Pulmonary artery endothelial cell (primary cell): ENCODE results near the gene IL10. TPM values are rescaled to one million over a fixed set of nuclear protein-coding genes. Genes with fewer than 3 reads are reported as not detected.

Source experiments
- DNase-seq: peaks from one replicate; pipeline ENCODE4 v3.0.0-alpha.2; 2011; ENCODE audit warnings: low read depth, low spot score
- total RNA-seq: library from RNA; depleted of rRNA; stranded (reverse); fragments of >200 nt; gene quantifications from 2 replicates; pipeline ENCODE4 v1.2.3, GENCODE V29; 2014

The IL10 gene
- total RNA-seq, 1 donor from 2014 or later, result not detected

DNA sequence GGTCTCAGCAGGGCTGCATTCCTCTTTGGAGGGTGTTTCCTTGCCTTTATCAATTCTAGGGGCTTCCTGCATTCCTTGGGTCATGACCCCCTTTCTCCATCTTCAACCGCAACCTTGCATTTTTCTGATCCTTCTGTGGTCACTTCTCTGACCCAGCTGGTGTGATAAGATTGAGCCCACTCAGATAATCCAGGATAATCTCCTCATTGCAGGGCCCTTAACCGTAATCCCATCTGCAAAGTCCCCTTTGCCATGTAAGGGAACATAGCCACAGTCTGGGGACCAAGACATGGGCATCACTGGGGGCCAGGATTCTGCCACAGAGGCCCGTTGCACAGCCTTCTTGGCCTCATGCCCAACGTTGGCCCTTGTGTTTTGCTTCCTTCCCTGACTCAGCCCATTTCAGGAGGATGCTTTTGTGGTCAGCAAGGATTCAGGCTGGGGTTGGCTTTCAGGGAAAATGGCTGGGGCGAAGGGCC lies 36.7 kb downstream of the IL10 start:
- no peak for DNase-seq

DNA sequence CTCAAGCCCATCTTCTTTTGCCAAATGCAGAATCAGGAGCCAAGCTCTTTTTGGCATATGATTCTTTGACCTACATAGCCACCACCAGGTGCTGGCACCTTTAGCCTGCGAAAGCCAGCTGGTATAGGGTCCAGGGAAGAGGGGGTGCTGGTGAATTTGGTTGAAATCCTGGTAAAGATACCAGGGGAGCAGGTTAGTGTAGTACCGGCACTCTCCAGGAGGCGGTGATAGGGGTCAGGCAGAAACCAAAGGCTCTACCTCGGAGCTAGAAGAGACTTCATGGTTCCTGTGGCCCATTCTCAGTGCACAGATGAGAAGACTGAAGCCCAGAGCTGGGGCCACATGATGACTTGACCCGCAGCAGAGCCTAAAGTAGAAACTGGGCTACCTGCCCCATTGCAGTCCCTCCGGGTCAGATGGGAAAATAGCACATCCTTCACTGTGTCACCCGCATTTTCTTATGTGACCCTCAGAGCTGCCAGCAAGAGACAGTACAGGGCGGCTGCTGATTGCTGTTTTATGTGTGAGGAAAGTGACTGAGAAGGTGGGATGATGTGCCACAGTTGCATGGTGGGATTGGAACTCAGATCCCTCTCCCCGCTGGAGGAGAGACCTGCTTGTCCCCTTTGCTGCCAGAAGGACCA lies 37.7 kb downstream of the IL10 start:
- DNase-seq, result no peak

DNA sequence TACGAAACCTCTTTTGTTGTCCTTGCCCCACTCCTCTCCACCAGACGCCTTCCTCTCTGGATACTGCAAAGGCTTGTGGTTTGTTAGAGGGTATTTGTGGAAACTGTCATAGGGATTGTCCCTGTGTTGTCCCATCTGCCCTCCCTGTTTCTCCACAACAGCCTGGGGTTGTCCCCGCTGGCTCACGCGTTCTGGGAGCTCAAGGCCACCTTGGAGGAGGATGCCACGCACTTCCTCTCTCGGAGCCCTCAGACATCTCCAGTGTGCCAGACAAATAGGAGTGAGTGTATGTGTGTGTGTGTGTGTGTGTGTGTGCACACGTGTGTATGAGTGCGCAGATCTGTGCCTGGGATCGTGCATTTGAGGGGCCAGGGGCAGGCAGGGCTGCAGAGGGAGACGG lies 39.3 kb downstream of the IL10 start:
- no peak for DNase-seq

DNA sequence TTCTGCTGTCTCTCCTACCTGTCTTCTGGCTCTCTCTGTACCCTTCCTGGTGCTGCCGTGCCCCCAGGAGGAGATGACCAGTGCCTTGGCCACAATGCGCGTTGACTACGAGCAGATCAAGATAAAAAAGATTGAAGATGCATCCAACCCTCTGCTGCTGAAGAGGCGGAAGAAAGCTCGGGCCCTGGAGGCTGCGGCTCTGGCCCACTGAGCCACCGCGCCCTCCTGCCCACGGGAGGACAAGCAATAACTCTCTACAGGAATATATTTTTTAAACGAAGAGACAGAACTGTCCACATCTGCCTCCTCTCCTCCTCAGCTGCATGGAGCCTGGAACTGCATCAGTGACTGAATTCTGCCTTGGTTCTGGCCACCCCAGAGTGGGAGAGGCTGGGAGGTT lies 39.8 kb downstream of the IL10 start:
- DNase-seq, result no peak

DNA sequence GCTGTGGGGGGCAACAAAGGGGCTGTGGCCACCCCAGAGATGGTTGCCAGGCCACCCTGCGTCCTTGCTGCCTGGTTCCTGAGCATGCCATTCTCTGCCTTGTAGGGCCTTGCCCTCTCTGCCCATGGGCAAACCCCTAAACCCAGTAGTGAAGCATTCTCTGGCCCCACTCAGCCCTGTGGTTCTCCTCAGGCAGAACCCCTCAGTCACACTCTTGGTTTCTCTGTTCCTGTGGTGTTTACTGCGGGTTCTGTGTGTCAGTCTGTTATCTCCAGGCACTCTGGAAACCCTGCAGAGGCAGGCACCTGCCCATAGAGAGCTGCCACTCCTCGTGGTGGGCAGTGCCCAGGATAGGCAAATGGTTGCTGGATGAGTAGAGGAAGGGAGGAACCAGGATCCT lies 42.8 kb downstream of the IL10 start:
- DNase-seq, result no peak

DNA sequence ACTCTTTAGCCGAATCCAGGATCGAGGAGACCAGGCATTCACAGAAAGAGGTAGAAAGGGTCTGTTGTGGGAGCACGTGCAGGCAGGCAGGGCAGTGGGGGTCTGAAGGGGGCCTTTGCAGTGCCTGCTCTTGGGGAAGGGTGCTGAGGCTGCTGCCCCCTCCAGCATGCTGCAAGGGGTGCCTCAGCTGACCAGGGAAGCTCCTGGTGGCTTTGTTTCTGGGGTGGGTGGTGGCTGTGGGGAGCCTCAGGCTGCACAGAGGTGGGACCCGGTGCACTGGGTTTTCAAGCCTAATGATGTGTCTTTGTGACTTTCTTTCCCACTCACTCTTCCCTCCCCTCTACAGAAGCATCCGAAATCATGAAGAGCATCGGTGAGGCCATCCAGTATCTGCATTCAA lies 43.2 kb downstream of the IL10 start:
- DNase-seq, result no peak

DNA sequence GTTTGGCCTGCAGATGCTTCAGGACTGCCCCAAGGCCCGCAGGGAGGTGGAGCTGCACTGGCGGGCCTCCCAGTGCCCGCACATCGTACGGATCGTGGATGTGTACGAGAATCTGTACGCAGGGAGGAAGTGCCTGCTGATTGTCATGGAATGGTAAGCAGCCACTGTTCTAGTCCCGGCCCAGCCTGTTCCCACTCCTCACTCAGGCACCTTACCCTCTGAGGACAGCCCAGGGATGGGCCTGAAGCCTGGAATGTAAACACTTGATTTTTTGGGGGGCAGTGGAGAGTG lies 43.7 kb downstream of the IL10 start:
- no peak for DNase-seq

DNA sequence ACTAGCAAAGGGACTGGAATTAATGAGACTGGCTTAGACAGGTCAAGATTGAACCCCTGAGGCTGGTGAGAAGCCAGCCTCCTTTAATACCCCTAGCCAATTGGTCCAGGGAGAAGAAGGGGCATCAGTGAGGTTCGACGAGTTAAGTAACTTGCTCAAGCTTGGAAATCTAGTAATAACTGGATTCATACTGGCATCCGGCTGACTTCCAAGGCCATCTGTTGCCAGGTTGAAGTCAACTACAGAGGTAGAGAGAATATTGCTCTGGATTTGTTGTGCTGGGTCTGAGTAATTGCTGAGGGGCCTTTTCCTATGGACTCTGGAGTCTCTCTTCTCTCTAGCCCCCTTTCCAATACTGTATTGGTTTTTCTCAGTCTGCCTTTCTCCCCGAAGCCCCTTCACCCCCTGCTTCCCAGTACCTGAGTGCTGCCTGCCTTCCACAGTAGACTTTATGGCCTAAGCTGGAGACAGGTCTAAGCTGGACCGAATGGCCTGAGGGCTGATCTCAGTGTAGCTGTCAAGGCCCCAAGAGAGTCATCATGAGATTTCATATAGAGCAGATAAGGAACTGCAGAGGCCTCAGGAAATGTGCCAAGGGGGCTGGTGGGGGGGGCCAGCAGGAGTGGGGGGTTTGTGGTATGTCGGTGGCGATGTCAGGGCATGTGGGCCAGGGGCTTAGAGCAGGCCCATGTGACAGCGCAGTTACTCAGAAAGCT lies 44.2 kb downstream of the IL10 start:
- no peak for DNase-seq

DNA sequence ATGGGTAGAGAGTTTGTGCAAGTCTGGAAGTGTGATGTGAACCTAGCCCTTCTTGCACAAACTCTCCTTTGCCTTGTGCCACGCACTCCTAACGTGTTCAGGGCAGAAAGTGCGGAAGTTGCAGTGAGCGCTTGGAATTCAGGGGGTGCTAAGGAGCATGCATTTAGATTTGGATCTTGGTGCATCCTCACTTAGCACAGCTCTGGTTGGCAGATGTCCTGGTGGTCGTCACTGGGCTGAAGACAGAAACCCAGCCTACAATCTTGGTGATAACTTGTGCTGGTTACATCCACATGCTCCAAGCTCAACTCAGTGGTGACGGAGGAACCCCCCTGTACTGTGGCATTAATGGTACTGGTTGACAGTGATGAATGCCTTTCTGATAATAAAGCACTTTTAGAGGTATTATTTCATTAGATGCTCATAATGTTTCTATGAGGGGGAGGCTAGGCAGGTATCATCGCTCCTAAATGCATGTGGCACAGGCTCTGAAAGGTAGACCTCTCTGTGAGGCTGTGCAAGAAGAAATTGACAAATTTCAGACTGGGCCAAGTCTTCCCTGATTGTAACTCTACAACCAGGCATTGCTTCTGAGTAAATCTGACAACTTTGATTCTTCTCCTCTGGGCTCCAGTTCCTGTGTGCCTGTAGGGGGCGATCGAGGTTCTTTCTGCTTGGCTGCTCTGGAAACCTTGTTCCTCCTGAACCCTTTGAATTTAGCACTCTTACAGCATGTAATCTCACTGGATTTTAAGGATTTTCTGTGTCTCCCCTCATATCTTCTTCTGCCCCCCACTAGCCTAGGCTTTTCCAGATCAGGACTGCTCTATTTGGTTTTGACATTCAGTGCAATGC lies 47.0 kb downstream of the IL10 start:
- DNase-seq, result no peak

DNA sequence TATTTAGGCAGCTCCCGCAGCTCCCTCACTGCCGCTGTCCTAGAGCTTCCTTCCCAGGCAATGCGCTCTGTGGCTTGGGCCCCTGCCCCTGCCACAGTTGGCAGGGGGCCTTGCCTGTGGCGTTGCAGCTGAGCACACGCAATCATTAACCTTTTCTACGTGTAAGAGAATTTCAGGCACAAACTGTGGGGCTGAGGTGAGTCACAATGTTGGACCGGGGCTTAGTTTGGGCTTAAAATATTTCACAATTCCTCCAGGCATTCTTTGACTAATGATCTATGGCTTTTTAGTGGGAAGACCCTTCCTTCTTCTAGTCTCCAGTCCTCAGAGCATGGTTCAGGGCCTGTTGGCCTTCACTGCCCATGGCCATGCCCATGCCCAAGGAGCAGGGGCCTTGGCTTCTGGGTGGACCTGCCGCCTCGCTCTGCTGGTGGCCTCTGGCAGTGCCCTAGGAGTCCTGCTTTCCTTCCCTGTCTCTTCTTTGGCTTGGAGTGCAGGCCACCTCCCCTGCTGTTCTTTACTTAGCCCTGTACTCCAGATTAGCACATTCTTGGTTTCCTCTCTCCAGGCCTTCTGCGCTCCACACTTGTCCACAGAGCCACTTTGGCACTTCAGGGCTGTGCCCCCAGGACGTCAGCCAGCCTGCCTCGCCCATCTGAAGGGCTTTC lies 48.4 kb downstream of the IL10 start:
- DNase-seq, result no peak

DNA sequence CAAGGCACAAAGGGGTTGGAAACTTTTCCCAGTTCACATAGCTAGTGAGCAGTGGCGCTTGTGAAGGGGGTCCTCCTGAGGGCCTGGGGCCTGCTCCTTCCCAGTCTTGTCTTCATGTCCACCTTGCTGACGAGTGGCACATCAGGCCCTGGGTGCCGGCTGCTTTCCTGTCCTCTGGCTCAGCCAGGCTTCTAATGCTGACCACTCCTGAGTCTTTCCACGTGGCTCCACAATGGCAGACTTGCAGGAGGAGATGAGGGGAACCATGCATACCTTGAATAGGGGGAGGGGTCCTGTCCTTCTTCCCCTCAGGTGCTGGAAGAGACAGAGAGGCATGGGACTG lies 48.9 kb downstream of the IL10 start:
- no peak for DNase-seq

DNA sequence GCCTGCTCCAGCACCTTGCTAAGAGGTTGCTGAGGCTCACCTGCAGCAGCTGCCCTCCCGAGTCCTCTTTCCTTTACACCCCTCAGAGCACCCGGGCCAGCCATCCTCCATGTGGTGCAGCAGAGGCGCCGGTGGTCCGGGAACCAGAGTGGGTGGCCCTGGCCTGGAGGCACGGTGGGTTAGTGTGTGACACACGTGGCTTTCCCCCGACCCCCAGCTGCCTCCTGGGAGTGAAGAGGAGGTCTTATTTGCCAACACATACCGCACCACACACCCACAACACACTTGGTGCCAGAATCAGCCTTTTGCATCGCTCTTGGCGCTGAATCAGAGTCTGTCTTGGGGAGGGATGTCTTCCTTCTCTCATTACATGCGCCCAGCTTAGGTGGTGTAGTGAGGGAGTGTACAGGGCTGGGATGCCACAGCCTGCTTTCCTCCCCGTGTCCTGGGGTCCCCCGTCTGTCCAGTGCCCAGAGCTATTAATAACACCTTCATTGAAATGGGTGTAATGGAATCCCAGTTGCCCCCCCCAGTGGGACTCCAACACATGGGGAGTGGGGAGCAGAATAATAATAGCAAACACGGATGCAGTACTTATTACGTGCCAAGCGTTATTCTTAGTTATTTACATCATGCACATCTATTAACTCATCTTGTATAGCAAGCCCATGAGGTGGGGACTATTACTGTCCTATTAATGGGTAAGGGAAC lies 49.4 kb downstream of the IL10 start:
- no peak for DNase-seq

DNA sequence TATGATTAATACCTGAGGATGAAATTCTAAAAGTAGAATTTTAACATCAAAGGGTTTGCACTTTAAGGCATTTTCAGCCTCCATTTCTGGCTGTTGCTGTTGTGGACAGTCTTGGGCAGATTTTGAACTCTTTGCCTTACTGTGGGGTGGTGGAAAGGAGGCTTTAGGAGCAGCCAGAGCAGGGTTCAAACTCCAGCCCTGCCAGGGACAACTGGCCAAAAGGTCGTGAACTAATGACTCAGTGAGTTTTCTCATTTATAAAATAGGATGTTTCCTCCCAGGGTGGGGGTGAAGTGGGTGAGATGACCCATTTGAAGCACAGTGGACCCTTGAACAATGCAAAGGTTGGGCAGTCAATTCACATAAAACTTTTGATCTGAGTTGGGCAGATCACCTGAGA lies 50.8 kb downstream of the IL10 start:
- no peak for DNase-seq

DNA sequence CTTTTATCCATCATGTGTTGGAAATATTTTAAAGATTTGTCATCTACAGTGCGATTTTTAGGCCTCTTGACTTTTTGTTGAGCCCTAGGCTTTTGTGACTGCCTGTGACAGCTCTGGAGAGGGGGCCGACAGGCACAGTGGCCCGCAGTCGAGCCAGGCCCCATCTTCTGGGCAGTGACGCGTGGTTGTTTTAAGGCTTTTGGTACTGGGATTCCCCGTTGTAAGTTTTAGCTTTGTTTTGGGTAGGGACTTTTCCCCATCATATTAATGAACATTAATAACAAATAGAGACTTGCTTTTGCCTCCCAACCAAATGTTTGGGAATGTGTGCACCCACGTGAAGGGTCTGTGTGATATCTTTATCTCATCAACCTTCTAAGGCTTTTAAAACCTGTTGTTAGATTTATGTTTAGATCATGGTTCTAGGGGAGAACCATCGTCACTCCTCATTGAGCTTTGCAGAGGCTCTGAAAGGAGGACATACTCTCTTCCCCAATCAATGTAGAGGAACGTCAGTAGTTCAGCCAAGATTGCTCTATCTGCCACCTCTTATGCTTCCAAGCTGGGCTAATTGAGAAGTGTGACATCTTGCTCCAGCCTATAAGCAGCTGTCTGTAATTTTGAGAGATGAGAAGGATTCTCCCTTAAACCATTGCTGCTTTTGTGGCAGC lies 53.0 kb downstream of the IL10 start:
- no peak for DNase-seq

DNA sequence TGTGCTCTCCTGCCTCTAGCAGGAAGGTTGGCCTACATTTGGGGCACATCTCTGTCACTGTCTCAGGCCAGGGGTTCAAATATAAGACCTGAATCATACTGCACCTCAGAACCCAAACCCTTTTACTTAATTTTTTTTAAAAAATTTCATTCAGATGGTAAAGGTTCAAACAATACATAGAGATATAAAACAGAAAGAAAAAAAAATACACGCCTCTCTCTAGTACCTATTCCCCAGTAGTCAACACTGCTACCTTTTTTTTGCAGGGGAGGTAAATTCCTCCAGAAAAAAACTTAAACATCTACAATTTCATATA lies 54.7 kb downstream of the IL10 start:
- no peak for DNase-seq

Other genes starting within 250 kb of the IL10 start
- 51.2 and 61.1 TPM in 2 replicates for gene EIF2D, start 160.0 kb downstream of the IL10 start, total RNA-seq
- gene DYRK3, start 137.0 kb downstream of the IL10 start, total RNA-seq, result 13.4 and 15.9 TPM in 2 replicates
- gene MAPKAPK2, start 87.6 kb downstream of the IL10 start, total RNA-seq, result 40.9 and 44.5 TPM in 2 replicates
- not detected in 2 replicates for gene IL19, start 1.7 kb downstream of the IL10 start, total RNA-seq
- gene IL20, start 93.1 kb upstream of the IL10 start, total RNA-seq, result not detected in 2 replicates
- gene IL24, start 124.9 kb upstream of the IL10 start, total RNA-seq, result not detected in 2 replicates
- gene FCMR, start 149.4 kb upstream of the IL10 start, total RNA-seq, result not detected in 2 replicates
- gene PIGR, start 174.0 kb upstream of the IL10 start, total RNA-seq, result not detected in 2 replicates
- gene FCAMR, start 198.0 kb upstream of the IL10 start, total RNA-seq, result not detected in 2 replicates